GM12878 (cell line): ENCODE measurements around the gene ERC1. TPM values are rescaled to one million over a fixed set of nuclear protein-coding genes. Genes with fewer than 3 reads are reported as not detected.

ENCODE experiments used
- ATAC-seq: fragments of 200-7000 bp; cut with Tn5 transposase; 3 replicates; pipeline ENCODE4 v1.9.1; 2020; ENCODE audit warnings: mild to moderate bottlenecking, moderate library complexity
- BruUV-seq: library from RNA; stranded (reverse); fragments of 400-500 nt; replicated peaks from 2 replicates; lab custom pipeline; 2021; lab: Mats Ljungman, UMichigan
- CTCF ChIA-PET: fragments of 300-600 bp; sonication (Branson Sonifier 250); formaldehyde crosslinking; extraction: SDS; loops from one replicate; lab custom pipeline; 2021; ENCODE audit warnings: inconsistent platforms; lab: Yijun Ruan, JAX
- POLR2A ChIA-PET: fragments of 350-600 bp; formaldehyde crosslinking; extraction: SDS; loops from one replicate; lab custom pipeline; 2021; ENCODE audit warnings: inconsistent platforms; lab: Charles Lee
- RAD21 ChIA-PET: fragments of 300-600 bp; sonication (Branson Sonifier 250); formaldehyde crosslinking; loops from one replicate; lab custom pipeline; 2023; ENCODE audit warnings: antibody characterized with exemption; ENCODE audit not compliant: unreplicated experiment; lab: Charles Lee
- SMC1A ChIA-PET: fragments of 300-600 bp; sonication (Branson Sonifier 250); formaldehyde crosslinking; loops from one replicate; lab custom pipeline; 2023; ENCODE audit not compliant: unreplicated experiment, uncharacterized antibody; lab: Charles Lee
- DNase-seq: peaks from one replicate; pipeline ENCODE4 v3.0.0-alpha.2; 2011; ENCODE audit warnings: low read depth, low spot score
- FAIRE-seq: peaks from 3 replicates; lab custom pipeline; 2011; peaks lifted over from hg19 to GRCh38; lab: Jason Lieb, UNC
- H2AFZ ChIP-seq: 2 replicates; pipeline ENCODE4 v1.6.0; 2011; ENCODE audit warnings: low read depth, low read length, control low read depth; ENCODE audit not compliant: control insufficient read depth
- H3K27ac ChIP-seq: 2 replicates; pipeline ENCODE4 v1.5.1; 2011; ENCODE audit warnings: control low read depth; ENCODE audit not compliant: control insufficient read depth, insufficient read depth
- H3K27me3 ChIP-seq, 2 experiments: replicated peaks in 1 of 2; 2 replicates each; pipeline versions ENCODE4 v1.6.0 to v1.6.1; 2011; ENCODE audit warnings: low read length in 1 of 2; ENCODE audit not compliant: control insufficient read depth in 2 of 2, insufficient read depth in 2 of 2
- H3K36me3 ChIP-seq, 2 experiments: 2 replicates each; pipeline ENCODE4 v1.5.1; 2011; ENCODE audit warnings: low read length in 1 of 2; ENCODE audit not compliant: control insufficient read depth in 2 of 2, insufficient read depth in 2 of 2
- H3K4me1 ChIP-seq: 2 replicates; pipeline ENCODE4 v1.6.1; 2011; ENCODE audit warnings: mild to moderate bottlenecking, low read length, moderate library complexity, mixed read lengths; ENCODE audit not compliant: control insufficient read depth, insufficient read depth
- H3K4me2 ChIP-seq: 2 replicates; pipeline ENCODE4 v1.6.0; 2011; ENCODE audit warnings: control low read depth; ENCODE audit not compliant: control insufficient read depth, insufficient read depth
- H3K4me3 ChIP-seq: fragments of 200-600 bp; sonication (generic); 2 replicates; pipeline ENCODE4 v1.5.1; 2016
- H3K79me2 ChIP-seq: 2 replicates; pipeline ENCODE4 v1.6.0; 2011; ENCODE audit warnings: low read length; ENCODE audit not compliant: control insufficient read depth, insufficient read depth
- H3K9ac ChIP-seq: 2 replicates; pipeline ENCODE4 v1.8.0; 2011; ENCODE audit warnings: low read length, control low read depth, mixed read lengths; ENCODE audit not compliant: control insufficient read depth, insufficient read depth
- H3K9me3 ChIP-seq: replicated peaks from 3 replicates; pipeline ENCODE4 v1.5.1; 2011; ENCODE audit warnings: mild to moderate bottlenecking, low read length; ENCODE audit not compliant: control insufficient read depth, insufficient read depth
- H4K20me1 ChIP-seq: 2 replicates; pipeline ENCODE4 v1.6.0; 2011; ENCODE audit not compliant: control insufficient read depth, insufficient read depth
- ATF7 ChIP-seq: fragments of 450-650 bp; IDR thresholded peaks from 2 replicates; pipeline ENCODE4 v1.6.1; 2016; ENCODE audit warnings: low read depth, mild to moderate bottlenecking
- BRCA1 ChIP-seq: IDR thresholded peaks from 2 replicates; pipeline ENCODE4 v1.6.1; 2011; ENCODE audit warnings: low read depth, low read length, improper control_type of control experiment
- CEBPZ ChIP-seq: fragments of 150-350 bp; IDR thresholded peaks from 2 replicates; pipeline ENCODE4 v1.6.1; 2016; ENCODE audit warnings: low read depth, low read length
- E2F4 ChIP-seq: IDR thresholded peaks from 2 replicates; pipeline ENCODE4 v1.6.1; 2012; ENCODE audit warnings: low read depth, low read length, improper control_type of control experiment
- LARP7 ChIP-seq: fragments of 450-650 bp; IDR thresholded peaks from 2 replicates; pipeline ENCODE4 v1.6.1; 2017; ENCODE audit warnings: mild to moderate bottlenecking
- MEF2A ChIP-seq: IDR thresholded peaks from 2 replicates; pipeline ENCODE4 v1.6.1; 2011; ENCODE audit warnings: low read depth, mild to moderate bottlenecking, low read length, moderate library complexity; ENCODE audit not compliant: insufficient read depth
- SMARCA5 ChIP-seq: fragments of 450-650 bp; IDR thresholded peaks from 2 replicates; pipeline ENCODE4 v1.6.1; 2017; ENCODE audit warnings: mild to moderate bottlenecking
- ZNF217 ChIP-seq: fragments of 450-650 bp; IDR thresholded peaks from 2 replicates; pipeline ENCODE4 v1.6.1; 2017; ENCODE audit warnings: antibody characterized with exemption, mild to moderate bottlenecking
- WGBS: methylation state at CpG from one replicate; pipeline ENCODE4 v1.1.6; 2016; ENCODE audit warnings: low lambda C conversion rate; ENCODE audit not compliant: insufficient replicate concordance, insufficient coverage; ENCODE audit errors: missing lambda C conversion rate; 5-methylcytosine and 5-hydroxymethylcytosine counted together
- in situ Hi-C: fragments of 300-500 bp; cut with MboI; formaldehyde crosslinking; loops from 9 replicates; pipeline ENCODE4 v1.14.3; 2018; ENCODE audit warnings: mixed read lengths
- intact Hi-C: fragments of 100-400 bp; cut with micrococcal nuclease; formaldehyde crosslinking; loops from one replicate; pipeline ENCODE4 v1.14.2; 2022; ENCODE audit not compliant: unreplicated experiment
- polyA plus RNA-seq, 11 experiments: library from polyadenylated mRNA; depleted of rRNA in 4 of 11; unstranded in 6 of 11; stranded (reverse) in 5 of 11; fragments of >200 nt; fragmentation: Nextera tagmentation in 4 of 11; fragmentation: Illumina TruSeq in 1 of 11; extraction: Ambion mirVana in 4 of 11; extraction: Trizol in 1 of 11; gene quantifications; 1 replicate in 1 of 11; 2 replicates in 10 of 11; pipeline versions ENCODE4 v1.2.1 to v1.2.3, GENCODE V29; 2011 to 2016; ENCODE audit warnings: inconsistent platforms in 2 of 11, missing spikeins in 2 of 11, low read depth in 1 of 11
- total RNA-seq, 4 experiments: library from RNA; depleted of rRNA in 3 of 4; stranded (reverse); fragments of >200 nt in 3 of 4; fragmentation: Illumina TruSeq in 1 of 4; extraction: Trizol in 1 of 4; gene quantifications; 2 replicates each; pipeline versions ENCODE4 v1.2.1 to v1.2.3, GENCODE V29; 2013 to 2021

ERC1 gene
- total and polyA plus RNA-seq, 10 of the 15 experiments (the other 5 are each of a cell fraction or from before 2014, with no cell fraction given) = 0.75 to 8.0 (median 5.0) TPM

- in situ Hi-C loops (no loop called here), intact Hi-C loops (no loop called here)
- Histone ChIP-seq H3K4me1 (0 out of 2 replicates have a peak, but pooled peaks cover 4% of the 10 kb centered on the region), H4K20me1 (no peaks in the 10 kb centered on the region), H3K27ac (no peak overlapping the region), H3K27me3 (no peaks in the 10 kb centered on the region), H3K79me2 (no peaks in the 10 kb centered on the region), H3K9ac (no peak overlapping the region), H3K4me3 (no peak overlapping the region), H2AFZ (no peak overlapping the region), H3K4me2 (no peak overlapping the region), H3K9me3 (no peaks in the 10 kb centered on the region), H3K36me3 (no peaks in the 10 kb centered on the region)
- WGBS = 89% methylated on average over 1 of the region's 1 CpG
- SMC1A ChIA-PET = interaction anchor here (0.7 to 3.3 kb wide), 10 partner anchors 8 to 377 kb away, joined by 3 to 23 read pairs (median 4); no protein-coding TSS in a partner anchor
- CTCF ChIA-PET = interaction anchor here (0.9 to 5.7 kb wide), 4 partner anchors 19 to 328 kb away, joined by 3 to 36 read pairs (median 4); no protein-coding TSS in a partner anchor
- DNase-seq = no peak
- BruUV-seq = no TSS peak
- TF ChIP-seq SMARCA5 (no peak), LARP7 (no peak), BRCA1 (no peak), E2F4 (no peak), CEBPZ (no peak), ZNF217 (no peak), MEF2A (no peak), ATF7 (no peak)
- RAD21 ChIA-PET = interaction anchor here (0.9 to 4.3 kb wide), 7 partner anchors 13 to 384 kb away, joined by 3 to 28 read pairs (median 3); no protein-coding TSS in a partner anchor
- ATAC-seq = no peak
- no peak for FAIRE-seq
- POLR2A ChIA-PET = interaction anchor here (0.9 to 1.0 kb wide), 2 partner anchors 75 to 76 kb away, joined by 3 to 4 read pairs; no protein-coding TSS in a partner anchor
Measured at GRCh38 chr12:1206118-1206734, 215.2 kb downstream of the ERC1 start.
